Measurements from ENCODE around the gene ATP9B.

ATP9B gene

DNA sequence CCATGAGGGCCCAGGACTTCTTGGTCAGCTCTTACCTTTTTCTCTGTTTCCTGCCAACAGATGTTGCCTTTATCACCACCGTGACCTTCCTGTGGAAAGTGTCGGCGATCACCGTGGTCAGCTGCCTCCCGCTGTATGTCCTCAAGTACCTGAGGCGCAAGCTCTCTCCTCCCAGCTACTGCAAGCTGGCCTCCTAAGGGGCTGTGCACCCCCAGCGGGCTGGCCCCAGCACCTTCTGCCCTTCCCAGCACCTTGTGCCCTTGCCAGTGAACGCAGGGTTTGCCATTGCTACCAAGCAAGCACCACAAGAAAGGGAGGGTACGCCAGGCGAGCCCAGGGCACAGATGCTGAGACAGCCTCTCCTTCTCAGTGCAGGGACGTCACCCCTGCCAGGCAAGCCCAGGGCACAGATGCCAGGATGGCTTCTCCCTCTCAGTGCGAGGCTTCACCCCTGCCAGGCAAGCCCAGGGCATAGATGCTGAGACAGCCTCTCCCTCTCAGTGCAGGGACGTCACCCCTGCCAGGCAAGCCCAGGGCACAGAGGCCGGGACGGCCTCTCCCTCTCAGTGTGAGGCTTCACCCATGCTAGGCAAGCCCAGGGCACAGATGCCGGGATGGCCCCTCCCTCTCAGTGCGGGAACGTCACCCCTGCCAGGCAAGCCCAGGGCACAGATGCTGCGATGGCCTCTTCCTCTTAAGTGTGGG, 308.1 kb downstream of the ATP9B start:
- no peaks in the 10 kb centered on the region for H4K20me1 ChIP-seq (ENCODE audit: insufficient read depth, low read length, poor library complexity, severe bottlenecking)

DNA sequence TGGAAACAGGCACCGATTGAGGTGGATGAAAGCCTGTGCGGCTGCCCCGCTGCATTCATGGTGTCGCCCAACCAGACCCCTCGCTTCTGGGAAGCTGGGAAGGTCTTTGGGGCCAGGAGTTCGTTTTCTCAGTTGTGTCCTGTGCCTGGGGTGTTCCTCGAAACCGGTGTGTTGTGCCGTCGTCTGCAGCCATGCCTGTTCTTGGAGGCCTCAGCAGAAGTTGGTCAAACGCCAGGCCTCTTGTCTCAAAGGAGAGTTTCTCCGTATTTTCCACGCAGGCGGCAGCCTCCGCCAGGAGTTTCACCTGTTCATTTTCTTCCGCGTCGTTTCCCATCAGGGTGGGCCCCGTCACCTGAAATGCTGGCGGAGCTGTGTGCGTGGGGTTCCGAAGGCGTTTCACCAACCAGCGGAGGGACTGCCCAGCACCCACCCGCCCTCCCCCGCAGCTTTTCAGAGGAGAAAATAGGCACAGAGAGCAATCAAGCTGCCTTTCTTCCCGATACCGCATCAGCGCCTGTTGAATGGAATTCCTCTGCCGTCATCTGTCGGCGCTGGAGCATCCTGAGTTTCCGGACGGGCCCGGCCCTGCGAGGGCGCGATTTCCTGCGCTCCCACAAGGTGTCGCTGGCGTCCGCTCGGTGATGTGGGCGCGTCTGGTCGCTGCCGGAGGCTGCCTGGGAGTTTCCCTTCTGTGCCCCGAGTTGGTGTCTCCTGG, 309.5 kb downstream of the ATP9B start:
- Histone ChIP-seq H3K27me3 (ENCODE audit: insufficient read depth, low read length, poor library complexity, severe bottlenecking) (no peaks in the 10 kb centered on the region), H3K4me3 (ENCODE audit: low read length, poor library complexity, severe bottlenecking) (no peak overlapping the region), H3K4me2 (ENCODE audit: low read depth, low read length, poor library complexity, severe bottlenecking) (no peak overlapping the region), H3K79me2 (ENCODE audit: insufficient read depth, low read length) (no peaks in the 10 kb centered on the region), H3K9ac (ENCODE audit: low read depth, low read length, poor library complexity, severe bottlenecking) (no peak overlapping the region), H3K4me1 (ENCODE audit: insufficient read depth, low read length, poor library complexity, severe bottlenecking) (peaks cover 27% of the 10 kb centered on the region), H4K20me1 (ENCODE audit: insufficient read depth, low read length, poor library complexity, severe bottlenecking) (no peaks in the 10 kb centered on the region), H3K9me2 (replicated peaks; ENCODE audit: low read depth, low read length) (no peaks in the 10 kb centered on the region), H3K9me3 (ENCODE audit: insufficient read depth, low read depth, low read length) (no peaks in the 10 kb centered on the region), H3F3A (ENCODE audit: low read depth) (no peaks in the 10 kb centered on the region), H2AFZ (ENCODE audit: low read length) (no peak overlapping the region), H3K36me3 (ENCODE audit: insufficient read depth, low read length) (peaks cover 5% of the 10 kb centered on the region; the same call in 1 of the 2 replicates)
- no peak for TF ChIP-seq EZH2phosphoT487 (IDR thresholded peaks at IDR 0.05; ENCODE audit: borderline replicate concordance)
- TF ChIP-seq, protein P1, sequence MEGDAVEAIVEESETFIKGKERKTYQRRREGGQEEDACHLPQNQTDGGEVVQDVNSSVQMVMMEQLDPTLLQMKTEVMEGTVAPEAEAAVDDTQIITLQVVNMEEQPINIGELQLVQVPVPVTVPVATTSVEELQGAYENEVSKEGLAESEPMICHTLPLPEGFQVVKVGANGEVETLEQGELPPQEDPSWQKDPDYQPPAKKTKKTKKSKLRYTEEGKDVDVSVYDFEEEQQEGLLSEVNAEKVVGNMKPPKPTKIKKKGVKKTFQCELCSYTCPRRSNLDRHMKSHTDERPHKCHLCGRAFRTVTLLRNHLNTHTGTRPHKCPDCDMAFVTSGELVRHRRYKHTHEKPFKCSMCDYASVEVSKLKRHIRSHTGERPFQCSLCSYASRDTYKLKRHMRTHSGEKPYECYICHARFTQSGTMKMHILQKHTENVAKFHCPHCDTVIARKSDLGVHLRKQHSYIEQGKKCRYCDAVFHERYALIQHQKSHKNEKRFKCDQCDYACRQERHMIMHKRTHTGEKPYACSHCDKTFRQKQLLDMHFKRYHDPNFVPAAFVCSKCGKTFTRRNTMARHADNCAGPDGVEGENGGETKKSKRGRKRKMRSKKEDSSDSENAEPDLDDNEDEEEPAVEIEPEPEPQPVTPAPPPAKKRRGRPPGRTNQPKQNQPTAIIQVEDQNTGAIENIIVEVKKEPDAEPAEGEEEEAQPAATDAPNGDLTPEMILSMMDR (conservative IDR thresholded peaks at IDR 0.05; ENCODE audit: low read length), result peak; percentile 43

More for the DNA sequence above, 308.1 kb downstream of the ATP9B start:
- Histone ChIP-seq H3K4me2 (ENCODE audit: low read depth, low read length, poor library complexity, severe bottlenecking) (peak overlapping the region; percentile 16), H3K36me3 (ENCODE audit: insufficient read depth, low read length) (peaks cover 5% of the 10 kb centered on the region; the same call in 1 of the 2 replicates), H3K9me2 (replicated peaks; ENCODE audit: low read depth, low read length) (no peaks in the 10 kb centered on the region), H2AFZ (ENCODE audit: low read length) (no peak overlapping the region), H3F3A (ENCODE audit: low read depth) (no peaks in the 10 kb centered on the region), H3K9me3 (ENCODE audit: insufficient read depth, low read depth, low read length) (no peaks in the 10 kb centered on the region), H3K4me1 (ENCODE audit: insufficient read depth, low read length, poor library complexity, severe bottlenecking) (peaks cover 32% of the 10 kb centered on the region), H3K9ac (ENCODE audit: low read depth, low read length, poor library complexity, severe bottlenecking) (peak overlapping the region; percentile 34), H3K79me2 (ENCODE audit: insufficient read depth, low read length) (no peaks in the 10 kb centered on the region), H3K27me3 (ENCODE audit: insufficient read depth, low read length, poor library complexity, severe bottlenecking) (no peaks in the 10 kb centered on the region), H3K4me3 (ENCODE audit: low read length, poor library complexity, severe bottlenecking) (no peak overlapping the region)
- TF ChIP-seq, protein P1 (conservative IDR thresholded peaks at IDR 0.05; ENCODE audit: low read length), result no peak
- no peak for TF ChIP-seq EZH2phosphoT487 (IDR thresholded peaks at IDR 0.05; ENCODE audit: borderline replicate concordance)

DNA sequence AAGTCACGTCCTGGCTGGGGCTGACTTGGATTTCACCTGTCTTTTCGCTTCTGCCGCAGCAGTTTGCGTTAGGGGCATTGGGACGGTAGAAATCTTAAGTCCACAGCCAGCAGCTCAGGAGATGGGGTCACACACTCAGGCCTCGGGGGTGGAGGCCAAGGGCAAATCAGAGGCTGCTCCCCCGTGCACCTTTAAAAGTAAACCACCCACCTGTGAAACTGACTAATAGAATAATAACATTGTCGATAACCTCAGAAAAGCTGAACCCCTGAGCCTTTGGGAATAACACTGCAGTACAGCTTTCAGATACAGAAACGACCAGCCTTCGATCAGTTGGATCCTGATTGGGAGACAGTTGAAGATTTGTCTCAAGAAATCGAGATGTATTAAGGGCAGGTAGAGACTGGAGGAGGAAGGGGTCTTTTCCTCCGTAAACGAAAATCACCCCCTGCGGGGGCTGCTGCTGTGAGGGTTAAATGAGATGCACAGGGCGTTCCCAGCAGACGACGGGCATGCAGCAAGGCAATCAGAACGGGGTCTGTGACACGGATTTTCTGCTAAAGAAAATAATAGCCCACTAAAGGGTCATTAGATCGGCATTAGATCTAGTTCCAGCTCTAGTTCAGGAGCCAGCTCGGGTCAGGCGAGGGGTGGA, 310.2 kb downstream of the ATP9B start:
- no peaks in the 10 kb centered on the region for H3K27me3 ChIP-seq (ENCODE audit: insufficient read depth, low read length, poor library complexity, severe bottlenecking)
- H3K36me3 ChIP-seq (ENCODE audit: insufficient read depth, low read length), result peaks cover 5% of the 10 kb centered on the region; the same call in 1 of the 2 replicates
- no peaks in the 10 kb centered on the region for H4K20me1 ChIP-seq (ENCODE audit: insufficient read depth, low read length, poor library complexity, severe bottlenecking)
- peaks cover 27% of the 10 kb centered on the region for H3K4me1 ChIP-seq (ENCODE audit: insufficient read depth, low read length, poor library complexity, severe bottlenecking)
- no peak overlapping the region for H3K4me2 ChIP-seq (ENCODE audit: low read depth, low read length, poor library complexity, severe bottlenecking)
- no peak for TF ChIP-seq EZH2phosphoT487 (IDR thresholded peaks at IDR 0.05; ENCODE audit: borderline replicate concordance)
- TF ChIP-seq, protein P1 (conservative IDR thresholded peaks at IDR 0.05; ENCODE audit: low read length), result no peak
- H3F3A ChIP-seq (ENCODE audit: low read depth), result no peaks in the 10 kb centered on the region
- no peak overlapping the region for H3K4me3 ChIP-seq (ENCODE audit: low read length, poor library complexity, severe bottlenecking)
- no peak overlapping the region for H3K9ac ChIP-seq (ENCODE audit: low read depth, low read length, poor library complexity, severe bottlenecking)
- H3K9me2 ChIP-seq (replicated peaks; ENCODE audit: low read depth, low read length), result no peaks in the 10 kb centered on the region
- H2AFZ ChIP-seq (ENCODE audit: low read length), result no peak overlapping the region
- no peaks in the 10 kb centered on the region for H3K79me2 ChIP-seq (ENCODE audit: insufficient read depth, low read length)
- no peaks in the 10 kb centered on the region for H3K9me3 ChIP-seq (ENCODE audit: insufficient read depth, low read depth, low read length)

All from Loucy (cell line).